ENCODE data around the gene ARRB2.

GRCh38 chr17:4715063-4715744 lies 4.8 kb downstream of the ARRB2 start:
- TF ChIP-seq CTCF (conservative IDR thresholded peaks at IDR 0.05; ENCODE audit: low read depth, low read length): no peak
- TF ChIP-seq EZH2 (IDR thresholded peaks at IDR 0.05; ENCODE audit: borderline replicate concordance, low read depth, low read length, poor library complexity, severe bottlenecking): no peak

Data from A673 (cell line).